C4-2B (cell line): ENCODE results near the gene S100A7.

Experiments
- H3K27ac ChIP-seq: fragments of 450-650 bp; 2 replicates; pipeline ENCODE4 v1.5.1; 2017
- ZFX ChIP-seq: fragments of 450-650 bp; IDR thresholded peaks from 2 replicates; pipeline ENCODE4 v1.6.1; 2017
- TF ChIP-seq, protein P1 (sequence below): fragments of 450-650 bp; conservative IDR thresholded peaks from 2 replicates; pipeline ENCODE4 v1.5.1; 2017; ENCODE audit warnings: mild to moderate bottlenecking

The S100A7 gene

DNA sequence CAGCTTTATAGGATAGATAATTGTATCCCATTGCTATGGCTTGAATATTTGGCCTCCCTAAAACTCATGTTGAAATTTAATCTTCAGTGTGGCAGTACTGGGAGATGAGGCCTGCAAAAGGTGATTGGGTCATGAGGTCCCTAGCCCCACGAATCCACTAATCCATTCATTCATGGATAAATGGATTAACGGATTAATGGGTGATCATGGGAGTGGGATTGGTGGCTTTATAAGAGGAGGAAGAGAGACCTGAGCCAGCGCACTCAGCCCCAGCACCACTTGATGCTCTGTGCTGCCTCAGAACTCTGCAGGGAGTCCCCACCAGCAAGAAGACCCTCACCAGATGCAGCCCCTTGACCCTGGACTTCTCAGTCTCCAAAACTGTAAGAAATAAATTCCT lies 43.3 kb upstream of the S100A7 start:
- no peak overlapping the region for H3K27ac ChIP-seq
- no peak for TF ChIP-seq ZFX
- TF ChIP-seq, protein P1, sequence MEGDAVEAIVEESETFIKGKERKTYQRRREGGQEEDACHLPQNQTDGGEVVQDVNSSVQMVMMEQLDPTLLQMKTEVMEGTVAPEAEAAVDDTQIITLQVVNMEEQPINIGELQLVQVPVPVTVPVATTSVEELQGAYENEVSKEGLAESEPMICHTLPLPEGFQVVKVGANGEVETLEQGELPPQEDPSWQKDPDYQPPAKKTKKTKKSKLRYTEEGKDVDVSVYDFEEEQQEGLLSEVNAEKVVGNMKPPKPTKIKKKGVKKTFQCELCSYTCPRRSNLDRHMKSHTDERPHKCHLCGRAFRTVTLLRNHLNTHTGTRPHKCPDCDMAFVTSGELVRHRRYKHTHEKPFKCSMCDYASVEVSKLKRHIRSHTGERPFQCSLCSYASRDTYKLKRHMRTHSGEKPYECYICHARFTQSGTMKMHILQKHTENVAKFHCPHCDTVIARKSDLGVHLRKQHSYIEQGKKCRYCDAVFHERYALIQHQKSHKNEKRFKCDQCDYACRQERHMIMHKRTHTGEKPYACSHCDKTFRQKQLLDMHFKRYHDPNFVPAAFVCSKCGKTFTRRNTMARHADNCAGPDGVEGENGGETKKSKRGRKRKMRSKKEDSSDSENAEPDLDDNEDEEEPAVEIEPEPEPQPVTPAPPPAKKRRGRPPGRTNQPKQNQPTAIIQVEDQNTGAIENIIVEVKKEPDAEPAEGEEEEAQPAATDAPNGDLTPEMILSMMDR: no peak

DNA sequence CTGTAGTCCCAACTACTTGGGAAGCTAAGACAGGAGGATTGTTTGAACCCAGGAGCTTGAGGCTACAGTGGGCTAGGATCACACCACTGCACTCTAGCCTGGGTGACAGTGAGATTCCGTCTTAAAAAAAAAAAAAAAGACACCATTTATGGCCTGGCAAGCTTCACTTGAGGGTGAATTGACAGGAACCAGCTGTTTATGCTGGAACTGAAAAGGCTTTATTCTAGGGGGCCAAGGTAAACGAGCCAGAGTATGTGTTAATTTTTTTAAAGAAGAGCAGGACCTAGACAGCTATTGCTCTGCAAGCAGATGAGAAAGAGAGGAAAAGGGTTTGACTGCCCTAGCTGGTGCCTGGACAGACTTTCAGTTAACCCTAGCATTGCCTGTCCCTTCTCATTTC lies 38.3 kb upstream of the S100A7 start:
- no peak for TF ChIP-seq ZFX
- TF ChIP-seq, protein P1: no peak
- H3K27ac ChIP-seq: no peak overlapping the region

DNA sequence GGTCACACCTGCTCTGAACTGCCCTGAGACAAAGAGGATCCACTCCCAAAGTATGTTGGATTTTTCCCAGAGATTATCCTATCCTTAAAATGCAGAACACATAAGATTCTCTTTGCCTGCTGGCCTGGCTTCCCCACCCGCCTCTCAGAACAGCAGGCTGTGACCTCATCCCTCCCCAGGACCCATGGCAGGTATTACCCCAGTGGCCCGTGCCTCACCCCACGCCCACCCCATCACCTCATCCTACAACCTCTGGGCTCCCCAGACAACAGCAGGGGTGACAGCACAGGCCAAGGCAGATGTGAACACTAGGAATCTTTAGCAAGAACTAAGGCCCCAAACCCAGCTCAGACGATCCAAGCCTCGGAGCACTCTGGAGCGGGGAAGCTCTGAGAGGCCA lies 35.1 kb upstream of the S100A7 start:
- TF ChIP-seq ZFX: no peak
- TF ChIP-seq, protein P1: no peak
- H3K27ac ChIP-seq: no peak overlapping the region

DNA sequence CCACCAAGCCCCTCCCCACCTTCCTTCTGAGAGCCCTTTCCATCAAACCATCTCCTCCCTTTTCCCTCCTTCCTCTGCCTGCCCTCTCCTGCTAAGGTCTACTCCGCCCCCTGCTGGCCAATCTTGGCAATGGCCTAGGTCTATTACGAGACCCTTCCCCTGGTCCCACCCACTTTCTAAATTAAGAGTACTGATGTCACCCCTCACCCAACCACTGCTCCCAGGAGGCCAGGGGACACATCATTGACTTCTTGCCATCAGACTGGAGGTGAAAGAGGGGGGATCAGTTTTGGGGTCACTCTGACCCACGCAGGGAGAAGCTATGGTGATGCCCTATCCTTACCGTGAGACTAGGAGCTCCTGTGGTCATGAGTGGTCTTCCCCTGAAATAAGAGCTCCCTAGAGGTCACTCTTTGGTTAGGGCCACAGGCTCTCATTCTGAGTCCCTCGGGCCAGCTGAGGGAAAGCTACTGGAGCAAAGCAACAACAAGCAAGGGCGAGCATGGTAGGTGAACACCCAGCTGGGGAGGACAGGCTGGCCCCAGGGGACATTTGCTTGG lies 34.6 kb upstream of the S100A7 start:
- TF ChIP-seq ZFX: no peak
- TF ChIP-seq, protein P1: peak; percentile 96

DNA sequence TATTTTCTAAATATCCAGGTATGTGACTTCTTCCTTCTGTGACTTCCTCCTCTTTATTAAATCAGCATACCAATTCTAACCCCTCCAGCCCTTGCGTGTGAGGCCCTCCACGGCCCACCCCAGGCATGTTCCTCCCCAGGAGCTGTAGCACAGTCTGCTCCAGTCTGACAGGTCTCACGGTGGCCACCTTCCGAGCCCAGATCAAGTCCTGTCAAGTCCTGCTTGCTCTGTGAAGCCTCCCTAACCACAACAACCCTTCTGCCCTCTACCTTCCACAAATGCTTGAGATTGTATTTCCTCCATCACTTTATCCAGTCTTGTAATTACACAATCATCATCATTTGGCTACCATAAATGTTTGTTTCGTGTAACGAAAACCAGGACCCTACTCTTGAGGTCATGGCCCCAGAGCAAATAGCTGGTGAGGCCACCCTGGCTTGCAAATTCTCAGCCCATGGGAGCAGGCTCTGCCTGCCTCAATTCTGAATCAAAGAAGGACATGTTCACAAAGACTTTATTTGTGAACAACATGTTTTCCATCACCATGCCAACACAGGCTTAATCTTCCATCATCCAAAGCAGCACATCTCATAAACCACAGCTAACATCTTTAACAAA lies 33.0 kb upstream of the S100A7 start:
- TF ChIP-seq, protein P1: no peak
- TF ChIP-seq ZFX: no peak
- no peak overlapping the region for H3K27ac ChIP-seq

More for the DNA sequence above, 34.6 kb upstream of the S100A7 start:
- no peak overlapping the region for H3K27ac ChIP-seq

DNA sequence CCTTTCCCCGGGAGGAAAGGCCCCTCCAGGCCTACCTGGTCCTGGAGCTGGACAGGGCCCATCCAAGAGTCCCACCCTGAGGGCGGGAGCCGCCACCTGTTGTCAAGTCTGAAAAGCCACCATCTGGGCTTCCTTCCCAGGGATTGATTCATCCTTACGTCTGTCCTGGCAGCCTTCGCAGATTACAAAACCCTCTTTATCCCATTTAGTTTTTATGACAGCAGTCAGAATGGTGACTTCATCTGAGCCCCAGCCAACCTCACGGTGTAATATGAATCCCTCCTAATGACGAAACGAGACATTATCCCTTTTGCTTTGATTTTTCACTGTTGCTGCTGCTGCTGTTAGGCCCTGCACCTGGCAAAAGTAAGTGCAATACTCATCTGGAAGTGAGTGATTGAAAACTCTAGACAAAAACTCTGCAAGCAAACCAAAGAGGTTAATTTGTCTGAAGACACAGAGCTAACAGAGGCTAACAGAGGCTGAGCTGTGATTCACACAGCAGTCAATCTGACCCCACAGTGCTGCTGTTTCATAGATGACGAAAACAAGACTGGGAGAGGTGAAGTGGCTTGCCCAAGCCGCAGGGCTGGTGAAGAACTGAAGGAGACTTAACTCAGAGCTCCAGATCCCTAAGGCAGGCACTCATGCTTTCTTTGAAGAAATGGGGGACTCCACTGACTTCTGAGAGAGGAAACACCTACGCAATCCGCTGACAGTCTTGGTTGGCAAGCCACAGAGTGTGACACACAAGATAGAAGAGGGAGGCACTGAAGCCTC lies 30.0 kb upstream of the S100A7 start:
- peak overlapping the region; percentile 20; the same call in 1 of the 2 replicates for H3K27ac ChIP-seq
- TF ChIP-seq ZFX: no peak
- TF ChIP-seq, protein P1: no peak

DNA sequence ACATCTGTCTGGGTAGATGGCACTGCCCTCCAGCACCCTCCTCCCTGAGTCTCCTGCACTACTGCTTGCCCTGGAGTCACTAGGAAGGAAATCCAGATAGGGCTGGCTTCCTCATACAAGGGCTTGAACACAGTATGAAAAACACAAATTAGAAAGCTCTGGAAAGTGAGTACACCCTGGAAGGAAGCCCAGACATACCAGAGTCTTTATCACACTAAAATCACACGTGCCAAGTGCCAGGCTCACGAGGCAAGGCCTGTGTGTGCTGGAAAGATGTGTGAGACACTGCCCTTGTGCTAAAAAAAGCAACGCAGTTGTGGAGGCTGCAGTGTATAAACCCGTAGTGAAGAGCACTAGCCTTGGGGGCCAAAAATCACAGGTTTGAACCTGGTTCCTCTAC lies 28.3 kb upstream of the S100A7 start:
- H3K27ac ChIP-seq: no peak overlapping the region
- TF ChIP-seq, protein P1: no peak
- no peak for TF ChIP-seq ZFX
